Upper lobe of right lung (tissue), 1 donor: ENCODE data around the gene ICAM3. TPM values are rescaled to one million over a fixed set of nuclear protein-coding genes. Genes with fewer than 3 reads are reported as not detected.

Experiments used
- ATAC-seq: fragments of 200-7000 bp; cut with Tn5 transposase; one replicate; pipeline ENCODE4 v1.9.1; 2020; ENCODE audit warnings: mild to moderate bottlenecking, moderate library complexity
- DNase-seq: peaks from one replicate; pipeline ENCODE4 v3.0.0-alpha.2; 2020
- H3K27ac ChIP-seq: fragments of 200-600 bp; one replicate; pipeline ENCODE4 v1.8.0; 2022
- H3K27me3 ChIP-seq: fragments of 200-600 bp; one replicate; pipeline ENCODE4 v1.8.0; 2022; ENCODE audit warnings: mild to moderate bottlenecking
- H3K36me3 ChIP-seq: fragments of 200-600 bp; one replicate; pipeline ENCODE4 v1.8.0; 2022
- H3K4me1 ChIP-seq: fragments of 200-600 bp; one replicate; pipeline ENCODE4 v1.8.0; 2022
- H3K4me3 ChIP-seq: fragments of 200-600 bp; one replicate; pipeline ENCODE4 v1.8.0; 2022; ENCODE audit warnings: mild to moderate bottlenecking
- H3K9me3 ChIP-seq: fragments of 200-600 bp; one replicate; pipeline ENCODE4 v1.8.0; 2022
- intact Hi-C: fragments of 100-400 bp; cut with DNase I; formaldehyde crosslinking; loops from one replicate; pipeline ENCODE4 v1.11.0; 2022
- total RNA-seq: library from RNA; stranded (reverse); fragmentation: NEBNext Ultra II Directional; extraction: Animal tissue kit (Norgen Biotek cat#: 25700); gene quantifications from one replicate; pipeline ENCODE4 v1.2.1, GENCODE V29; 2021
- TF ChIP-seq, protein P1 (sequence below): fragments of 200-600 bp; IDR thresholded peaks from one replicate; pipeline ENCODE4 v1.8.0; 2022; ENCODE audit warnings: antibody characterized with exemption
- donor health status: DM: no; HTN: yes; CAD: no; lungs with severe emphysema.

Gene ICAM3
- total RNA-seq, 1 donor from 2014 or later, result 23.8 TPM

- DNase-seq (no peak), ATAC-seq (no peak)
- intact Hi-C loops, result no loop called here
- no peak overlapping the region for H3K4me3 ChIP-seq
- peak overlapping the region; percentile 55 for H3K27ac ChIP-seq
- peaks cover 7% of the 10 kb centered on the region for H3K27me3 ChIP-seq
- no peaks in the 10 kb centered on the region for H3K9me3 ChIP-seq
- TF ChIP-seq, protein P1, sequence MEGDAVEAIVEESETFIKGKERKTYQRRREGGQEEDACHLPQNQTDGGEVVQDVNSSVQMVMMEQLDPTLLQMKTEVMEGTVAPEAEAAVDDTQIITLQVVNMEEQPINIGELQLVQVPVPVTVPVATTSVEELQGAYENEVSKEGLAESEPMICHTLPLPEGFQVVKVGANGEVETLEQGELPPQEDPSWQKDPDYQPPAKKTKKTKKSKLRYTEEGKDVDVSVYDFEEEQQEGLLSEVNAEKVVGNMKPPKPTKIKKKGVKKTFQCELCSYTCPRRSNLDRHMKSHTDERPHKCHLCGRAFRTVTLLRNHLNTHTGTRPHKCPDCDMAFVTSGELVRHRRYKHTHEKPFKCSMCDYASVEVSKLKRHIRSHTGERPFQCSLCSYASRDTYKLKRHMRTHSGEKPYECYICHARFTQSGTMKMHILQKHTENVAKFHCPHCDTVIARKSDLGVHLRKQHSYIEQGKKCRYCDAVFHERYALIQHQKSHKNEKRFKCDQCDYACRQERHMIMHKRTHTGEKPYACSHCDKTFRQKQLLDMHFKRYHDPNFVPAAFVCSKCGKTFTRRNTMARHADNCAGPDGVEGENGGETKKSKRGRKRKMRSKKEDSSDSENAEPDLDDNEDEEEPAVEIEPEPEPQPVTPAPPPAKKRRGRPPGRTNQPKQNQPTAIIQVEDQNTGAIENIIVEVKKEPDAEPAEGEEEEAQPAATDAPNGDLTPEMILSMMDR, result no peak
- peaks cover 63% of the 10 kb centered on the region for H3K4me1 ChIP-seq
- peaks cover 57% of the 10 kb centered on the region for H3K36me3 ChIP-seq
These were observed 54.5 kb downstream of the ICAM3 start for GRCh38 chr19:10284960-10285278.

- Histone ChIP-seq H3K4me1 (peaks cover 63% of the 10 kb centered on the region), H3K9me3 (no peaks in the 10 kb centered on the region), H3K27me3 (peaks cover 6% of the 10 kb centered on the region), H3K27ac (peak overlapping the region; percentile 55), H3K4me3 (peak overlapping the region; percentile 19), H3K36me3 (peaks cover 63% of the 10 kb centered on the region)
- intact Hi-C loops, result no loop called here
- DNase-seq, result no peak
- TF ChIP-seq, protein P1, result no peak
- ATAC-seq, result no peak
These were observed 55.1 kb downstream of the ICAM3 start for GRCh38 chr19:10284065-10284959.

Other genes with a start within 250 kb of the ICAM3 start
- 0.23 TPM for gene ANGPTL6, start 236.9 kb downstream of the ICAM3 start, total RNA-seq
- gene PPAN, start 233.3 kb downstream of the ICAM3 start, total RNA-seq, result 35.2 TPM
- 13.5 TPM for gene P2RY11, start 227.9 kb downstream of the ICAM3 start, total RNA-seq
- 175 TPM for gene EIF3G, start 219.7 kb downstream of the ICAM3 start, total RNA-seq
- 72.1 TPM for gene DNMT1, start 144.7 kb downstream of the ICAM3 start, total RNA-seq
- 21.7 TPM for gene S1PR2, start 108.3 kb downstream of the ICAM3 start, total RNA-seq
- 41.5 TPM for gene MRPL4, start 87.4 kb downstream of the ICAM3 start, total RNA-seq
- 245 TPM for gene ICAM1, start 68.5 kb downstream of the ICAM3 start, total RNA-seq
- 11.1 TPM for gene ICAM4, start 52.7 kb downstream of the ICAM3 start, total RNA-seq
- gene ICAM5, start 49.7 kb downstream of the ICAM3 start, total RNA-seq, result 18.3 TPM
- 3.8 TPM for gene ZGLP1, start 29.8 kb downstream of the ICAM3 start, total RNA-seq
- 19.2 TPM for gene FDX2, start 23.6 kb downstream of the ICAM3 start, total RNA-seq
- 25.4 TPM for gene RAVER1, start 6.1 kb downstream of the ICAM3 start, total RNA-seq
- 140 TPM for gene TYK2, start 40.9 kb upstream of the ICAM3 start, total RNA-seq
- gene CDC37, start 63.9 kb upstream of the ICAM3 start, total RNA-seq, result 154 TPM
- 35.5 TPM for gene PDE4A, start 80.9 kb upstream of the ICAM3 start, total RNA-seq
- 69.1 TPM for gene KEAP1, start 163.7 kb upstream of the ICAM3 start, total RNA-seq
- gene S1PR5, start 177.8 kb upstream of the ICAM3 start, total RNA-seq, result 2.1 TPM
- gene ATG4D, start 204.3 kb upstream of the ICAM3 start, total RNA-seq, result 21.0 TPM
- 19.6 TPM for gene KRI1, start 226.4 kb upstream of the ICAM3 start, total RNA-seq
- 10.5 TPM for gene CDKN2D, start 229.4 kb upstream of the ICAM3 start, total RNA-seq
- gene AP1M2, start 247.7 kb upstream of the ICAM3 start, total RNA-seq, result 37.8 TPM